Measurements from ENCODE around the gene CYP4V2. TPM values are rescaled to one million over a fixed set of nuclear protein-coding genes. Genes with fewer than 3 reads are reported as not detected.

The CYP4V2 gene
- polyA plus RNA-seq, 12 donors = 3.0 to 25.7 (median 5.6) TPM; not detected in 1

GRCh38 chr4:186172546-186172945 lies 18.8 kb upstream of the CYP4V2 start:
- no peak for DNase-seq

DNA sequence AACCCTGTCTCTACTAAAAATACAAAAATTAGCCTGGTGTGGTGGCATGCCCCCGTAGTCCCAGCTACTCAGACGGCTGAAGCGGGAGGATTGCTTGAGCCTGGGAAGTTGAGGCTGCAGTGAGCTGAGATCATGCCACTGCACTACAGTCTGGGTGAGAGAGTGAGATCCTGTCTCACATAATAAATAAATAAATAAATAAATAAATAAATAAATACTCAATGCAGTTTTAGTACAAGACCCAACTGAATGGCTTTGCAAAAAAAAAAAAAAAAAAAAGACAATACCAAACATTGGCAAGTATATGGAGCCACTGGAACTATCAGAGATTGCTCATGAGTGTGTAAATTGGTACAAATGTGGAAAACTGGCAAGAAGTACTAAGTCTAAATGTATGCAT lies 3.3 kb upstream of the CYP4V2 start:
- no peak for DNase-seq

GRCh38 chr4:186189656-186190055 lies 1.7 kb upstream of the CYP4V2 start:
- no peak for DNase-seq

DNA sequence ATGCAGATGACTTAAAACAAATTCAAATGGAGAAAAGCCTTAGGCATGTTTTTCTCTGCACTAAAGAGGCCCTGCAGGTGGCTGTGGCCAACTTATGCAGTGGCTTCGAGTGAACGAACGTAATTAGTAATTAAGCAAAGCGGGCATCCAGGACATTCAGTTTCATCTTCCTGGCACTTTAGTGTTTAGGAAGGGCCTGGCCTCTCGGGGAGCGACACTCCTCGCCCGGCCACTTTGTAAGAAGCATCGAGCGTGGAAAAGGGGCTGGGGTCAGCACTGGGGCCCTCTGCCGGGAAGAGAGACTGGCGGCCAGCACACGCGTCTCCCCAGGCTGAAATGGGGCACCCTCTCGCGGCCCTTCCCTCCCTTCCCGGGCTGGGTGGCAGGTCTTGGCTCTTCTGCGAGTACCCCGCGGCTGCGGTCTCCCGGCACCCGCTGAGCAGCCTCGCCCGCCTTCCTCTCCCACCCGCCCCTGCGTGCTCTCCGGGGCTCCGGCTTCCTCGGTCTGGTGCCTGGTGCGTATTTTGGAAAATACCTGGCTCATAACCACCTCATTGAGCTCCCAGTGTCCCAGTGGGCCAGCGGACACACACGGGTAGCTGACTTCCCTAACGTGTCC lies 677 bp upstream of the CYP4V2 start:
- DNase-seq = peak; percentile 30

- DNase-seq = peak; percentile 48
These were observed 772 bp downstream of the CYP4V2 start for GRCh38 chr4:186192066-186192612.

- DNase-seq = no peak
These were observed 2.5 kb downstream of the CYP4V2 start for GRCh38 chr4:186193851-186194250.

GRCh38 chr4:186196063-186196462 lies 4.7 kb downstream of the CYP4V2 start:
- DNase-seq = no peak

DNA sequence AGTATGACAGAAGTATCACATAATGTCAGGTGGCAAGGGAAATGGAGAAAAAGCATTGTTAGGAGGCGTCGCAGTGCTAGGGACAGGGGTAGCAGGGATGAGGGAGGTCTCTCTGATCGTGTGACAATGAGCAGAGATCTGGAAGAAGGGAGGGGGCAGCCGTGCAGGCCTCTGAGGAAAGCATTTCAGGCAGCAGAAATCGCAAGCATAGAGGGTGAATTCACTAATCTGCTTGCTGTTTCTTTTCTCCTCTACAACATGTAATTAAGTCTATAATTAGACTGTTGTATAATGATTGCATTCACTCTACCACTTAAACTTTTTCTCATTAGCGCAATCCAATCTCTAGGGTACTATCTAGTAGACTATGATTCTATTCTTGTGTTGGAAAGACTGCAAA lies 9.1 kb downstream of the CYP4V2 start:
- DNase-seq = no peak

GRCh38 chr4:186201010-186201409 lies 9.6 kb downstream of the CYP4V2 start:
- DNase-seq = no peak

DNA sequence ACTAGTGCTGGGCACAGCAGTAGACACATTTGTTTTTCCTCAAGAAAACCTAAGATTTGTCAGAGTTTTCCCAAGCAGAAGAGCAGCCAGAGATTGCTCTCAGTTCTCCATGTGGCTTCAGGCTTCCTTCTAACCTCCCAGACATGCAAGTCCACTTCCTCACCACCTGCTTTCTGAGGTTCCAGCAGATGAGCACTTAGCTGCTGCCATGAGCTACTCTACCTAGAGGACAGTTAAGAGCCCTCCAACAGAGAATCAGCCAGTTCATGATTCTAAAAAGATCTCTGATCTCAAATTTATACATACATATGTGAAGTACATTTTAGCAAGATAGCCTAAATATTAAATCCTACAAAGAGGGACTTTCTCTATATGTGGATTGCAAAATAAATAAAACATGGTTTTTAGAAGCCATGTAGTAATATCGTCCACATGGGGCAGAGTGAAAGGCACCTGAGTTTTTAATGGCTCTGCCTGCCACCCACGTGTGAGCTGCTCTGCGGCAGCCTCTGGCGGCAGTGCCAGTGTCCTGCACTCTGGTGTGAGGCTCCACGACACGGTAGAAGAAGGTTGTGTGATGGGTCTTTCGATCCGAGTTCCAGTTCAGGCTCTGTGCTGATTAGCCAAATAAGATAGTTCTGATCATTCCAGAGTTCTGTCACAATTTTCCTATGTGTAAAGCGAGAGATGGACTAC lies 10.3 kb downstream of the CYP4V2 start:
- no peak for DNase-seq

- DNase-seq = no peak
These were observed 11.2 kb downstream of the CYP4V2 start for GRCh38 chr4:186202490-186203140.

DNA sequence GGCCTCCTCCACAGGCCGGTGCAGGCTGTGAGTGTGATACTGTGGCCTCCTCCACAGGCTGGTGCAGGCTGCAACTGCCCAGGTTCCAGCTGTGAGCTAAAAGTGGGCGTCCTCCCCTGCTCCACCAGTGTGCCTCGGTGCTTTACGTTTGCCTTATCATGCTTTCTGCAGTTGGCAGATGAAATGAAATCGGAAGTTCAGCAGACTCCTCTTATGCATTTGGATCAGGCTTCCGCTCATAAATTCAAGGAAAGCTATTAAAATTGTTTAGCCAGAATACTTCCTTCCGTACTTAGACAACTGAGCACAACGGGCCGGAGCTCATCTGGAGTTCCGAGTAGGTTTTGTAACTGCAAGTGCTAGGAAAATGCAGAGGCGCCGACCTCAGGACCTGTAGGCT lies 12.0 kb downstream of the CYP4V2 start:
- DNase-seq = no peak

DNA sequence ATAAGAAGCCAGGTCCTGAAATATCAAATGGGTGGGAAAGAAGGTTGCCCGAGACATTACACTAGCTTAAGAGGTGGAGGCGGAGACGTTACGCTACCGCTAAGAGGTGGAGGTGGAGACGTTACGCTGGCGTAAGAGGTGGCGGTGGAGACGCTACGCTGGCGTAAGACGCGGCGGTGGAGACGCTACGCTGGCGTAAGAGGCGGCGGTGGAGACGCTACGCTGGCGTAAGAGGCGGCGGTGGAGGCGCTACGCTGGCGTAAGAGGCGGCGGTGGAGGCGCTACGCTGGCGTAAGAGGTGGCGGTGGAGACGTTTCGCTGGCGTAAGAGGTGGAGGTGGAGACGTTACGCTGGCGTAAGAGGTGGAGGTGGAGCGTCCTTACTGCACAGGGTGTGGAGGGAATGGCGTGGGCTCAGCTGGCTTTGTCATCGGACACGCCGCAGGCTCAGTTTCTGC lies 12.8 kb downstream of the CYP4V2 start:
- no peak for DNase-seq

DNA sequence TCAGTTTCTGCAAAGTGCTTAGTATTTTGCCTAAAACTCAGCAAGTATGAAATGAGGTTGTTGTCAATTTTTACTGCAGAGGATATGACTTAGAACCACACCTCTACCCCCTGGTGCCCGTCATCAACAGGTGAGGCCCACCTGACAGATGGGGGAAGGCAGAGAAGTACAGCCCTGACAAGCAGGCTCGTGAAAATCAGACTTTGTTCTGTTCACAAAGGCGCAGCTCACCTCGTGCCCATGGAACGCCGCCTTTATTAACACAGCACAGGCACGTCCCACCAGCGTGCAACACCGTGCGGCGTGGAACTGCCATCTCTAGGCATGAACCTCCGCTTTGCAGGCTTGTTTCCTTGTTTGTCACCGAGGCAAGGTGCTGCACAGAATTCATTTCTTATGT lies 13.3 kb downstream of the CYP4V2 start:
- DNase-seq = no peak

DNA sequence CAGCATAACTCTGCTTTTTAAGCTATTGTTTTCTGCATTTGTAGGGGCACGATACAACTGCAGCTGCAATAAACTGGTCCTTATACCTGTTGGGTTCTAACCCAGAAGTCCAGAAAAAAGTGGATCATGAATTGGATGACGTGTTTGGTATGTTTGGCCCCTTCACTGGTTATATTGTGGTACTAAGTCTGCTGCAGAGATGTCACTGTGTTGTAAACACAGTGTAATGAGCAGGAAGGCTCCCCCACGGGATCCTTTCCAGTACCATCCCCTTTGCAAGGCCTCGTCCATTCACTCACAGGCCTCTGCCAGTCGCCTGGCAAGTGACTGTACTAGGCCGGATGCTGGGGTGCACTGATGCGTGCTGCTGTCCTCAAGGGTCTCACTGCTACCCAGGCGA lies 13.8 kb downstream of the CYP4V2 start:
- DNase-seq = no peak

- no peak for DNase-seq
These were observed 25.2 kb downstream of the CYP4V2 start for GRCh38 chr4:186216465-186217024.

DNA sequence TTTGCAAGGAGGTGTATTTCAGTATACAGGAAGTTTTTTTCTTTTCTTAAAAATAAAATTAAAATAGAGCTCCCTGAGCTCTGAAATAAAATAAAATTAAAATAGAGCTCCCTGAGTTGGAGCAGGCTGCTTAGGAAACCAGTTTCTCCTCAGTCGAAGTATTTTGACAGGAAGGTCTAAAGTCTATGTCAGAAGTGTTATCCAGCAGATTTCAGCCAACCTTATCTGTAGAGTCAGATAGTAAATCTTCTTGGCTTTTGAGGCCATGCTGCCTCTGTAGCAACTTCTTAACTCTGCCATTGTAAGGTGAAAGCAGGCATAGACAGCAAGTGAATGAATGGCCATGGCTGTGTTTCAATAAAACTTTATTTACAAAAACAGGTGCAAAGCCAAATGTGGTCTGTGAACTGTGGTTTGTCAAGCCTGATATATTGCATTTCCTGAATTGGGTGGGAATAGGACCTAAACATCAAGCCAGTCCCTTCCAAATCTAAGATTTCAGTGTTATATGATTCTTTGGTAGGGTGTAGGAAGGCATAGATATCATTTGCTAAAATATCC lies 26.4 kb downstream of the CYP4V2 start:
- no peak for DNase-seq

DNA sequence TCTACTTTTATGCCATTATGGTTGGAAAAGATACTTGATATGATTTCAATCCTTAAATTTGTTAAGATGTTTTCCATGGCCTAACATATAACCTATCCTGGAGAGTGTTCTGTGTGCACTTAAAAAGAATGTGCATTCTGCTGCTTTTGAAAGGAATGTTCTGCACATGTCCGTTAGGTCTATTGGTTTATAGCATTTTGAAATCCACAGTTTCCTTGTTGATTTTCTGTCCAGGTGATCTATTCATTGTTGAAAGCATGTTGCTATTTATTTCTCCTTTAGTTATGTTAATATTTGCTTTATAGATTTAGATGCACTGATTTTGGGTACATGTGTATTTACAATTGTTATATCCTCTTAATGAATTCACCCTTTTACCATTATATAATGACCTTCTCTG lies 30.3 kb downstream of the CYP4V2 start:
- no peak for DNase-seq

- DNase-seq = no peak
These were observed 34.5 kb downstream of the CYP4V2 start for GRCh38 chr4:186225848-186226247.

DNA sequence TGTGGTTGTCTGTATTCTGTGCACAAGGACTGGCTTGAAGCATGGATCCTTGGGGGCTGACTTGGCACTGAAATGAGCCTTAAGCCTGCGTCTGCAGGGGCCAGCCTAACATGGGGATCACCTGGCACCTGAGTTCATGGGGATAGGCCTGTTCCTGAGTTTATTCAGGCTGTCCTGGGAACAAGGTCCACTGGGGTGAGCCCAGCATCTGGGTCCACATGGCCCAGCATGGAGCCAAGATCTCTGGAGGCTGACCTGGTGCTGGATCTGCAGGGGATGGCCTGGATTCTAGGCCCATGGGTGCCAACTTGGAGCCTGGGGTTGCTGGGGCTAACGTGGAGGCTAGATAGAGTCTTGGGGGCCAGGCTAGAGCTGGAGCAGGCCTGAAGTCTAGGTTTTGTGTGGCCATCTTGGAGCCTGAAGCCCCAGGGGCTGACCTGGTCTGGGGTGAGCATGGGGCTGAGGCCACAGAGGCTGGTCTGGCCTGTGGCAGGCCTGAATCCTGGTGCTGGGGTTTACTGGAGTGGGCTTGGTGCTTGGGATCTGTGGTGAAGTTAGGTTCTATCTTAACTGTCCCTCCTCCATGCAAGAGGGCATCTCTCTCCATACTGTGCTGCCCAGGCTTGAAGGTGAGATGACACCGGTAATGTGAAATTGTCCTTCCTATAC lies 35.3 kb downstream of the CYP4V2 start:
- DNase-seq = no peak

- DNase-seq = no peak
These were observed 35.9 kb downstream of the CYP4V2 start, which contains the start of gene KLKB1 for GRCh38 chr4:186227221-186227620. KLKB1 (plus strand) TSS chr4:186227507; CDS start chr4:186228196, 689 bp downstream.
